ENCODE measurements around the gene ATP1A2.

Gene ATP1A2

DNA sequence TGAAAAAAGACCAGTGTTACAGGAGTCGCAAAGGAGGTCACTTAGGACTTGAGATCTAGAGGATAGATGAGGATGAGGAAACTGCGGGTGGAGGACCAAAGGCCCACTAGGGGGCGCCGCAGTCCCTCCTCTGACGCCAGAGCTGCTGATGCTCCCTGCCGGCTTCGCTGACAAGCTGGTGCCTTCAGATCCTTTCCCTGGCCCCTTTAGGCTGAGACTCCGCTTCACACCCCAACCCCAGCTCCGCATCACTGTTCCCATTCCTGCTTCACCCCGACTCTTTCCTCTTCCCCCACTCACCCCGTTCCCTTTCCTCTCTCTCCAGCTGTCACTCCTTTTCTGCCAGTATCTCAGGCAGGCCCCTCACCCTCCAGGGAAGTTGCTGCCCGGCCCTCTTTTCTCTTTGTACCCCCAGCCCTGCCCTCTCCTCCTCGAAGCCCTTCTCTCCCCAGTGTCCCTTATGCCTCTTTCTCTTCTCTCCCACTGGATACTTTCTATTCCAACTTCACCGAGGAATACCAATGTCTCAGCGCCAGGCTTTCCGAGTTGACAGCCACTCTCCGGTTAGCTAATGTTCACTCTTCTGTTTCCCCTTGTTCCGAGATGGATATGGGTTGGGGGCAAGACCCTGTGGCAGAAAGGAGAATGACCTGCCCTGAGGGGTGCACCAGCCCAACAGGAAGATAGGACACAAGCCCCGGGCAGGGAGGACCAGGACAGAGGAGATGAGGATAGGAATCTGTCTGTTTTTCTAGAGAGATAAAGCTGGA is 29.7 kb upstream of the ATP1A2 start:
- peak; percentile 91 for DNase-seq (ENCODE audit: low spot score)

DNA sequence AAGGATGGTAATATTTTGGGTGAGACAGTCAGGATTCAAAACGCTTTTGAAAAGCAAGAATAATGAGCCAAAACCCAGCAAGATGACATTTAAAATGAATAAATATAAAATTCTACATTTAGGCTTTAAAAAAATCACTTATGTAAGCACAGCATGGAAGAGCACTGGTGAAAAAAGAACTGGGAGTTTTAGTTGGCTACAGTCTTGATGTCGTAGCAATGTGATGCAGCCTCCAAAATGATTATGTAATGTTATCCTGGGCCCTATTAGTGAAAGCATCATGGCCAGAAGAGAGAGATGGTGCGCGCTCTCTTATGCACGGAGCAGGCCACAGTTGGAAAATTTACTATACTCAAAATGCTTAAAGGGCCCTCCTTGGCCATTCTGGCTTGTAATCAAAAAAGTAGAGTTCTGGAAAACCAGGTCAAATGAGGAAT is 29.1 kb upstream of the ATP1A2 start:
- DNase-seq (ENCODE audit: low spot score): no peak

DNA sequence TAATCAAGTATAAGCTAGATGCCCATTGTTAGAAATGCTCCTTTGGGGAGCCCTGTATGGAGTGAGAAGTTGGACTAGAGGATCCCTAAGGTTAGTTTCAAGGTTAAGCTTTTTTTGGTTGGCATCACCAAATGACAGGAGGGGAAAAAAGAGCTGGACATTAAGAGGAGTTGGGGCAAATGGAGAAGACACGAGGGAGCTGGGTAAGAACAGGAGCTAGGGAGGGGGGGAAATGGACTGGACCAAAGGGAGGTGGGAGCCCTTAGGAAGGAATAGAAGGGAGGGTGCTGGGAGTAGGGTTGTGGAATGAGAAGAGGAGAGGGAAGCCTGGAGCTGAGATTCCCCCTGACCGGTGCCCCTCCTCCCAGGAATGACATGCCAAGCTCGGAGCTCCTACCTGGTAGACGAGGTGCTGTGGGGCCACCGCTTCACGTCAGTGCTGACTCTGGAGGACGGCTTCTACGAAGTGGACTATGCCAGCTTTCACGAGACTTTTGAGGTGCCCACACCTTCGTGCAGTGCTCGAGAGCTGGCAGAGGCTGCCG is 28.4 kb upstream of the ATP1A2 start:
- no peak for DNase-seq (ENCODE audit: low spot score)

DNA sequence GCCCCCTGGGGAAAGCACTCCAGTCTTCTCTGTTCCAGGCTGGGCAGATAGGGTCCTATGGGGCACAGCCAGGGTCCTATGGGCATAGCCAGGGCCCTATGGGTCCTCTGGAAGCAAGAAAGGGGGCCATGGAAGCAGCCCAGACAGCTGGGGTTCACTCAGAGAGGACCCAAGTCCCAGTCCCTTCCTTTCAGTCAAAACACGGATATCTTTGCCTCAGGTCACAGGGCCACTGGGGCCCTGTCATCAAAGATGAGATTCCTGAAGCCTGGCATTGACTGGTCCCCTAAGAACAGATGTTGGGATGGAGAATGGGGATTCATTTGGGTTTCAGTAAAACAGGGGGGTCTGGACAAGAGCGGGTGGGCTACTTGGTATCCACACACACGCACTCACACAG is 25.7 kb upstream of the ATP1A2 start:
- no peak for DNase-seq (ENCODE audit: low spot score)

DNA sequence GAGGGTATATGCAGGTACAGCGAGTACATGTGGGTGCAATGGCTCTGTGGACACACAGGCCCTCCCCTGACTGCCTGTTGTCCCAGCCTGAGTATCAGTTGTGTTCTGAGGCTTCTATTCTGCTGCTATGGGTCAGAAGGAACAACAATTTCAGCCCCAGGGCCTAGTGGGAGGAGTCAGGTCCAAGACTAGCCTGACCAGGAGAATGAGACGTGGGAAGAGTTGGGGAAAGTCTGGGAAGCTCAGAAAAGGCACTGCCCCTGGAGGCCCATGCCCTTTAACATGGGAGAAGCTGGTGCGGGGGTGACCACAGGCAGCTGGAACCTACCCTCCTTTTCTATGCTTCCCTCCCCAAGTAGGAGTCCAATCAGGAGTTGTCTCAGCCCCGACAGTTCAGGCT is 24.8 kb upstream of the ATP1A2 start:
- DNase-seq (ENCODE audit: low spot score): no peak

DNA sequence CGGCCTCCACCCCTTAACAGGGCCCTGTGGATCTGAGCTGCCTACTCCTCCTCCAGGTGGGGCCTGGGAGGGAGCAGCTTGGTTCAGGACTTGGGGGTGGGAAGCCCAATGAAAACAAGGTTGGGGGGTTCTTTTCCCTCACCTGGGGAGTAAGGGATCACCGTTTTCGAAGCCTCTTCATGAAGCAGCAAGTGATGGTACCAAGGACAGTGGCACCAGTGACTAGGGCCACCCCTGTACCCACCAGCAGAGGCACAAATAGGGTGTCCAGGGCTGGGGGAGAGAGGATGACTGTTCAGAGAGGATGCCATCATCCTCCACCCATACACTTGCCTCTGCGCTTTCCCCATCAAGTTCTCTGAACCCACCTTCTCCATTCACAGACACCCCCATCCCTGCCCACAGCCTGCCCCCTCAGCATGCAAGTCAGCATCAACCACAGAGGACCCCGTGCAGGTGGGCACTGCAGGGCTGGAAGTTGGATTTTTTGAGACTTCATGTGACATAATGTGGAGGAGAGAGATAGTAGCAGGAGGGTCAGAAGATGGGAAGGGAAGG is 23.8 kb upstream of the ATP1A2 start:
- no peak for DNase-seq (ENCODE audit: low spot score)

DNA sequence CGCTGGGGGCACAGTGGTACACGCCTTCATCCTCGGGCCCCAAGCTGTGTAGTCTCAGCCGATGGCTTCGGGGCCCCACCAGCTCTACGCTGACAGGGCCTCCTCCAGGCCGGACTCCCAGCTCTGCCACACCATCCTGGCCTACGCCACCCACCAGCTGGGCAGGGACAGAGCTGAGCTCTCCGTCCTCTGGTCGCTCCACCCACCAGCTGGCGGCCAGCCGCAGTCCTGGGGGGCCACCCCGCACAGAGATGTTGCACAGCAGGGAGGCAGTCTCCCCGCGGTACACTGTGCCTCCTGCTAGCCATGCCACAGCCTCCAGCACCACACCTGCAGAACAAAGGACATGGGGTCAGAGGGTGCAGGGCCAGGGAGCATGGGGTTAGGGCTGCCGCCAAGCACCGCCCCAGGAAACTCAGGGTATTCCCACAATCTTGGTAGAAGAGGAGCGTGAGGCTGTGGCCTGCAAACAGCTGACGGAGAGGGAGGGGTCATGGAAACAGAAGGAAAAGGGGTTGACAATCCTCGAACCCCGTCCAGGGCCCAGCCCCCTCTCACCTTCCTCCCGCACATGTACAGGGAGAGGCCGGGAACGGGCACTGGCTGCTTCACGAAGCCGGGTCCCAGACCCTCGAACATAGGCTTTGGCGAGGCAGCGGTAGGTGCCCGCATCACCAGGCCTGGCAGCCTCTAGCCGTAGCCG is 23.0 kb upstream of the ATP1A2 start:
- no peak for DNase-seq (ENCODE audit: low spot score)

DNA sequence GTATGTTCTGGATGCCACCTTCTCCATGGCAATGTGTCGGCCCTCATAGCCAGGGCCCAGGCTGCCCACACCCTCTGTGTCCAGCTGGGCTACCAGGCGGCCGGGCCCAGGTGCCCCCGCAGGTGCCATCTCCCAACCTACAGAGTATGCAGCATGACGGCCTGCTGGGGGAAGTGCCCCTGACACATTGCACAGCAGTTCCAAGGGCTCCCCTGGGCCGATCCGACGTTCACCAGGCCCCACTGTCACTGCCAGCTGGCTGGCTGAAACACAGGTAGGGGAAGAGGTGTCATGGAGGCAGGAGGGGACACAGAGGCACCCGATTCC is 22.5 kb upstream of the ATP1A2 start:
- DNase-seq (ENCODE audit: low spot score): no peak

DNA sequence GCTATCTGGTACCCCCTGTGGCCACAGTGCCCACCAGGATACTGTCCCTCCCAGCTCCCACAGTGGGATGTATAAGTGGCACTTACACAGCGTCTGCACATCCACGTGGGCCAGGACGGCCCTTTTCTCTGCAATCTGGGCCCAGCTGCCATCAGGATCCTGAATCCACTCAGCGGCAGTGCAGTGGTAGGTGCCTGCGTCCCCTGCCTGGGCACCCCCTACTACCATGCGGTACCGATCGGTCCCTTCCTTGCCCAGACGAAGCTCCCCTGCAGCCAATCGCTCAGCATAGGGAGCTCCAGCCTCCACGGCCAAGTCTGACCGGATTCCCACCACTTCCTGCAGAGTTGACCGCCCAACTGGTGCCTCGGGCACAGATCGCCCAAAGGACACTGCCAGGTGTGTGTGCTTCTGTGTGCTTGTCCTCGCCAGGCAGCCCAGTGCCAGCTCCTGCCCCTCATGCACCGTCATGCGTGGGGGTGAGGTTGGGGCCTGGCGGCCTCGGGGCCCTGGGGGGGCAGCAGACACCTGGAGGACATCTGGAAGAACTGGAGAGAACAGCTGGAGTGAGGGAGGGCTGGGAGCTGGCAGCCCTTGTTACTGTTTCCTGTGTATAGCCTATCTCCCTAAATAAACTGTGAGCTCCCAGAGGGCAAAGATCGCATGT is 21.8 kb upstream of the ATP1A2 start:
- no peak for DNase-seq (ENCODE audit: low spot score)

DNA sequence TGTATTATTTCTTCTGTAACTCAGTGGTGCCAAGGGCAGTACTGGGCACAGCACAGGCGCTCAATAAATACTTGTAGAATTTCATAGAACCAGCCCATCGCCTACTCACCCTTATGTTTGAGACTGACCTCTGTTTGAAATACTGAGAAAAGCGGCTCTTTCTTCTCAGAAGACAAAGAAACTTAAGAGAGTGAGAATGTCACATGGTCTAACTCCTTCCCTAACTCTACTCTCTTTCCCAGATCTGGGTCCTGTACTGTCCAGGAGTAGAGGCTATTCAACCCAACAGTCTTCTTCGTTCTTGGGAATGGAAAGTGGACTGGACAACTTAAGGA is 21.3 kb upstream of the ATP1A2 start:
- DNase-seq (ENCODE audit: low spot score): no peak

DNA sequence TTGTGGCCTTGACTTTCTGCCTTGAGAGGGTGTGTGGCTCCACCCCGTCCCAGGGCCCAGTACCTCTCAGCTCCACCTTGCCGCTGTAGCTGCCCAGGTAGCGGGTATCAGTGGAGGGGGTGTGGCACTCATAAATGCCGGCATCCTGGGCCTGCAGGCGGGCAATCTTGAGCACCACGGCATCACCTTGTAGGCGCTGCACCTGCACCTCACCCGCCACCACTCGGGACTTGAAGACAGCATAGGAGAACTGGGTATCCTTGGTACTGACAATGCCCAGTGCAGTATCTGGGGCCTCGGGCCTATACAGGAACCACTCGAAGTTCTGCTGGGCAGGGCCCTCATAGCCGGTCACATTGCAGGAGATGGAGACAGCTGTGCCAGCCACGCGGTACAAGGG is 20.8 kb upstream of the ATP1A2 start:
- no peak for DNase-seq (ENCODE audit: low spot score)

DNA sequence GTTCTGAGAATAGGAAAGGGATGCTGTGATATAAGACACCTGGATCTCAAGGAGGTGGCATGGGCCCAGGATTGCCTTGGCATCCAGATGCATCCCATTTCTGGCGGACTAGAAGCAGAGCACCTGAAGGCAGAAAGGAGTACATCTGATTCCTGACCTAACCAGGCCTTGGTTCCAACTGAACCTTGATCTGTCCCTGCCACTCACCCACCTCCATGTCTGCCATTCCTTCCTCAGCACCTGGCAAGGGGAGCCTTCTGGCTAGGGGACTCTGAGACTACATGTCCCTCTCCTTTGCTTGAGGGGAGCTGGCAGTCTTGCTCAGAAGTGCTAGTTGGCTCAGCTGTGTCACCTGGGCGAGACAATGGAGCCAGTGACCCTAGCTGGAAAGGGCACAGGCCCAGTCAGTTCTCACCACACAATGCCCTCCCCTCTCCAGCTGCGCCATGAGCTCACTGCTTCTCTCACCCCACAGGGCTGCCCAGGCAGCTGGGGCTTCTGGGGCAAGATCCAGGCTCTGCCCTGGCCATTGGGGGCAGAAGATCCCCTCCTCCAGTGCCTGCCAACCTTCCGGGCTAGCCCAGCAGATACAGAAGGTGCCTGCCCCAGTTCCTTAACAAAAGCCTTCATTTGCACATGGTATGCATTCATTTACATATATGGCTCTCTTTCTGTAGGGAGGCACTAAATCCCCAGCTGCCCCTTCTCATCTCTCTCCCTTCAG is 20.0 kb upstream of the ATP1A2 start:
- DNase-seq (ENCODE audit: low spot score): no peak

DNA sequence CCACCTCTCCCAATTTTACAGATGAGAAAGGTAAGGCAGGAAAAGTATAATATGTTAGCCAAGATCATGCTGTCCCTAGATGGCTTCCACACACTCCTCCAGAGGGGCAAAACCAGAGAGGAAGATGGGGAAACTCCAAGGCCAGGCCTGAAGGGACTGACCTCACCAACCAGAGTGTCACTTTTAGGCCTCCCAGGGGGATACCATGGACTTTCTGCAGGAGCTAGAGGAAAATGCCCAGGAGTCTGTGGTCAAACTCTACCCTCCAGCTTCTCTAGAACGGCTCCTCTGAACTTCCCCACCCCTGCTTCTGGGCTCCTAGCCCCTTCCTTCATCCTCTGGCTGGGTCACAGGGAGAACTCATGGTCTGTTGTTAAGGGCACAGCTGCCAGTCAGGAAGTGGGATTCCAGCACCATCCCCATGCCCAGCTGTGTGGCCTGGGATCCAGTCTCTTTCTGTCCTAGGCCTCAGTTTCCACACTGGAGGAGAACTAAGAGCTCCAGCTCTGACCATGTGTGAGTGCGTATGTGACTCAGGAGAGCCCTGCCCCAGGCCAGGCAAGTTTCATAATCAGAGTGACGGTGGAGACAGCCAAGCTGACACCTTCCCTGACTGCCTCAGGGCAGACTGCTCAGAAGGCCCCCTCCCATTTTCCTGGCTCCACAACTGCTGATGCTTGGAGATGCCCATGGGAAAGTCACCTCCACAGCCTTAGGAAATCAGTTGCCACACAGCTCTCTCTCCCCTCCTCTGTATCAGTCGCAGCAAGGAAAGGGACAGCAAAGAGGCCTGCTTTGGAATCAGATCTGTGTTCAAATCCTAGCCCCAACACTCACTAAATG is 19.1 kb upstream of the ATP1A2 start:
- DNase-seq (ENCODE audit: low spot score): peak; percentile 58

DNA sequence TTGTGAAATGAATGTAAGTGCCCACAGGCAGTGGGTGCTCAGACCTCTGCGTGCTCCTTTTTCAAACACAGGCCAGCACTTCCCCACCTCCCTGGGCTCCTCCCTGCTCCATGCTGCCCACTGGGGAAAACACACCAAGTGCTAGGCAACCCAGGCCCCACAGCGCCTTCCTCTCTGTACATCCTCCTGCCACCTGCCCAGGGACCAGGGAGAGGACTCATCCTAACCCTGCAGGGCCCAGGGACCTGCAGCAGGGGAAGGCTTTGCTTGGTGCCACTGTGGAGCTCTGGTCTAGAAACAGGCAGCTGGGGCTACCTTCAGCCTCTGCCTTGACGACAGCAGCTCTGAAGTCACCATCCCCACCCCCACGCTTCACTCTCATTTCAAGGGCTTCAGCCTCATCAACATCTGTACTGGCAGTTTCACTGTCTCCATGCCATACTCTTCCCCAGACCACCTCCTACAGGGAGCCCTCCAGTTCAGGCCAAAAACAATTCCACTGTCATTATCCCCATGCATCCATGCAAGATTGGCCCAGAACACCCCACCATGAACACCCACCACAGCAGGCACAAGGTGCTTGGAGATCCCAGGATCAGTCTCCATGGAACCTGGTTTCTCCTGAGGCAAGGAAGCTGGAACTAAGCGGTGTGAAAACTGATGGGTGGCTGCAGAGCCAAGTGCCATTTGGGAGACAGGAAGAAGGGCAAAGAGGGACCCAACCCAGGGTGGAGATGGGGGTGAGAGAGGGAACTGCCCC is 18.2 kb upstream of the ATP1A2 start:
- no peak for DNase-seq (ENCODE audit: low spot score)

DNA sequence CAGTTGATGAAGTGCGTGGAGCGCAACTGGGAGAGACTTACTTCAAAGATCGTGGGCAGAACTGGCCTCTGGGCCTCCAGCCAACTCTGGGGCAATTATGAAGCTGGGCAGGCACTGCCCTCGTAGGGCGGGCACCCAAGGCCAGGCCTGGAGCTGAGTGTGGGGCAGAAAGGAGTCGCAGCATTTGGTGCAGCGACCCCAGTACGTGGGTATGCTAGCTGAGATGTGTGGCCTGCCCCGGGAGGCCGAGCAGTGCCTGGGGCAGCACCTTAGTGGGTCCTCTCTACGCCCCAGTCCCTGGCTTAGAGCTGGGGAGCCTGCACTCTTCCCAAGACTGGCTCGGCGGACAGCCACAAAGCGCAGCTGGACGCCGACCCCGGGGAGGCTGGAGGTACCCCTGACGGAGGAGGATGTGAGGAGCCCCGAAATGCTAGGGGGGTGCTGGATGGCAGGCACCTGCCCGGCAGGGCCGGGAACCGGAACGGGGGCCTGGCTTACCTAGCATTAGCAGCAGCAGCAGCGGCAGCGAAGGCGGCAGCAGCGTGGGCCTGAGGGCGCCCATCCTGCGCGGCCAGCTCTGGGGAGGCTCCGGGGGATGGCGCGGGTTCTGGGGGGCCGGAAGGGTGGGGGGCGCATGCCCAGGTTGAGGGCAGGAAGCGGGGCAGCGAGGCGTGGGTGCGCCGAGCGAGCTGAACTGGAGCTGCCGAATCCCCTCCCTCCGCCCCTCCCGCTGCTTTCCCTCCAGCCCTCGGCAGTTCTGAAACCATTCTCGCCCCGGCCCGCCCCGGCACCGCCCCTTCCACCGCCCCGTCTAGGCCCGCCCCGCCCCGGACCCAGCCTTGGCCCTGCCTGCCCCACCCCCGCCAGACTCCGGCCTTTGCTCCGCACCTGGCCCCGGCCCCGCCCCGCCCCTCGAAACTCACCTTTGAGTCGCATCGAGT is 17.4 kb upstream of the ATP1A2 start, which contains the start of gene IGSF8:
Gene IGSF8 (minus strand): TSS at position 709 of the 941 bp plus-strand sequence. CDS start 147 bp downstream, at position 562.
- DNase-seq (ENCODE audit: low spot score): peak; percentile 89

DNA sequence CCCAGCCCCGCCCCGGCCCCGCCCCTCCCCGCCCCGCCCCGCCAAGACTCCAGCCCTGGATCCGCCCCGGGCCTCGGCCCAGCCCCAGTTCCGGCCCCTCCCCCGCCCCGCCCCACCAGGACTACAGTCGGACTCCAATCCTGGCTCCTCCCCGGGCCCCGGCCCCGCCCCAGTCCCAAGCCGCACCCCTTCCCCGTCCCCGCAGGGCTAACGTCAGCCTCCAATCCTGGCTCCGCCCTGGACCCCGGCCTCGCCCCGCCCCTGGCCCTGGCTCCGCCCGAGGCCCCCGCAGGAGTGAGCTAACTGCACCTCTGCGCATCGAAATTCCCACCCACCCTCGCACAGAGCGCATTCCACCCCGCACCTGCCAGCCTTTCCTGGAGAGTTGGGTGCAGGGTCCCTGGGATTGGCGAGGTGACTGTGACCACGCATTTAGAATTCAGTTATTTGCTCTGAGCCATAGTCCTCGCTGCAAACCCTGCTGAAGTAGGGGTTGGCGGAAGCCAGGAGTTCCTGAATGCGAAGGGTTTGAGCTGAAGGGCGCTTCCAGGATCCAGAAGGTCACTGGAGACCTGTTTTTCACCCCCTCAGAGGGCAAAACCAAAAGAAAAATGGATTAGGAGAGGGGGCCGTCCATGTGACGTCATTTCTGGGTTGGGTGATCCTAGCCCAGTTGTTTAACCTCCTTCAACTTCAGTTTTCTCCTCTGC is 16.6 kb upstream of the ATP1A2 start:
- peak; percentile 99 for DNase-seq (ENCODE audit: low spot score)

DNA sequence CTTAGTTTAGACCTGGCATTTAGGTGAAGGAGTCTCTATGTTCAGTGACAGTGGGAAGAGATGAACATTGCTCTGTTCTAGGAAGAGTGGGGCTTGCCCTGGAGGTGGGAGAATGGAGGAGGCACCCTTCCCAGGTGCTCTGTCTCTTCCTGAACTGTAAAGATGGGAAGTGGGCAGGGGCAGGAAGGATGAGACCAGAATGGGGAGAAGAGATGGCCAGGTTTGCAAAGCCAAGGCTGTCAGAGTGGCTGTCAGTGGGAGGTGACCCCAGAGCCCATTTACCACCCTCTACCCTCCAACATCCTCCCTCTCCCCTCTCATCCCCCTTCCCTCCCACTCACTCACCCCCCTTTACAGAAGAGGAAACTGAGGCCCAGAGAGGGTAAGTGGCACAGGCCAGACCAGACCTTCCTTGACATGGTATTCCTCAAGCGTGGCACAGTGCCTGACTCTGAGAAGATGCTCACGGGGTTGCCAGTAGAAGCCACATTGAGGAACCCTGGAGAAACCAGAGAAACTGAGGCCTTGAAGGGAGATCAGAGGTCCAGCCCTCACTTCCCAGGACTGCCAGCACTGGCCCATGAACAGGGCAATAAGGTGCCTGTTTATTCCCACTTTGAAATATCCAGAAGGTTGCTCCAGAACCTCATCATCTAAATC is 15.7 kb upstream of the ATP1A2 start:
- no peak for DNase-seq (ENCODE audit: low spot score)
